ENCODE measurements around the gene C1QL3. TPM values are rescaled to one million over a fixed set of nuclear protein-coding genes. Genes with fewer than 3 reads are reported as not detected.

Gene C1QL3
- total and polyA plus RNA-seq, 7 donors: 0.04 to 0.36 (median 0.14) TPM; not detected in 4

DNA sequence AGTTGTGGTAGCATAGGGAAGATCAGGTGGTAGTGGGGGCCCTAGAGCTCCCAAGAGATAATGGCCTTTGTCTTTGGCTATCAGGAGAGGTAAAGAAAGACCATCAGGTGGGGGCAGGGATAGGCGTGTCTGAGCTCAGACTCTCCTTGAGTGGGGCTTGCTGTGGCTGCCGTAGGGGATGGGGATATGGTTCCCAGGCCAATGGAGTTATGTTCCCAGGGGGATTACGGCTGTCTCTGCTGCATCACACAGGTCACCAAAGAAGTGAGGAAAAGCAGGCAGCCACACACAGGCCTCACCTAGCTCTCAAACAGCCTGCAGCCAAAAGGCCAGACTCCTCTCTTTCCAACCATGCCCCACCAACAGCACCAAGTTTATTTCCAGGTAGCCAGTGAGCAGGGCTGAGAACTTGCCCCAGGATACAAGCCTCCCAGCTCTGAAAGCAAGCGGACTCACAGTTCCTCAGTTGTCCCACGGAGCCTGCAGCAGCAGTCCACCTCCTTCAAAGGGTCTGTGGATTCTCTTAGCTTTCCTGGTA, 37.6 kb upstream of the C1QL3 start:
- no peak overlapping the region for H3K4me3 ChIP-seq
- no peak overlapping the region for H3K27ac ChIP-seq
- WGBS, 2 donors: 73 to 83% methylated on average over 5 of the region's 5 CpGs
- no peaks in the 10 kb centered on the region for H3K4me1 ChIP-seq
- no peak for TF ChIP-seq EP300 (IDR thresholded peaks at IDR 0.05)
- TF ChIP-seq, protein P1, sequence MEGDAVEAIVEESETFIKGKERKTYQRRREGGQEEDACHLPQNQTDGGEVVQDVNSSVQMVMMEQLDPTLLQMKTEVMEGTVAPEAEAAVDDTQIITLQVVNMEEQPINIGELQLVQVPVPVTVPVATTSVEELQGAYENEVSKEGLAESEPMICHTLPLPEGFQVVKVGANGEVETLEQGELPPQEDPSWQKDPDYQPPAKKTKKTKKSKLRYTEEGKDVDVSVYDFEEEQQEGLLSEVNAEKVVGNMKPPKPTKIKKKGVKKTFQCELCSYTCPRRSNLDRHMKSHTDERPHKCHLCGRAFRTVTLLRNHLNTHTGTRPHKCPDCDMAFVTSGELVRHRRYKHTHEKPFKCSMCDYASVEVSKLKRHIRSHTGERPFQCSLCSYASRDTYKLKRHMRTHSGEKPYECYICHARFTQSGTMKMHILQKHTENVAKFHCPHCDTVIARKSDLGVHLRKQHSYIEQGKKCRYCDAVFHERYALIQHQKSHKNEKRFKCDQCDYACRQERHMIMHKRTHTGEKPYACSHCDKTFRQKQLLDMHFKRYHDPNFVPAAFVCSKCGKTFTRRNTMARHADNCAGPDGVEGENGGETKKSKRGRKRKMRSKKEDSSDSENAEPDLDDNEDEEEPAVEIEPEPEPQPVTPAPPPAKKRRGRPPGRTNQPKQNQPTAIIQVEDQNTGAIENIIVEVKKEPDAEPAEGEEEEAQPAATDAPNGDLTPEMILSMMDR (IDR thresholded peaks at IDR 0.05): no peak
- no peak for TF ChIP-seq POLR2A (IDR thresholded peaks at IDR 0.05)
- no peak for TF ChIP-seq POLR2AphosphoS5 (IDR thresholded peaks at IDR 0.05)
- DNase-seq: no peak
- intact Hi-C loops (cut with DNase I): no loop called here
- H3K36me3 ChIP-seq: no peaks in the 10 kb centered on the region
- no peaks in the 10 kb centered on the region for H3K27me3 ChIP-seq
- H3K9me3 ChIP-seq: no peaks in the 10 kb centered on the region

DNA sequence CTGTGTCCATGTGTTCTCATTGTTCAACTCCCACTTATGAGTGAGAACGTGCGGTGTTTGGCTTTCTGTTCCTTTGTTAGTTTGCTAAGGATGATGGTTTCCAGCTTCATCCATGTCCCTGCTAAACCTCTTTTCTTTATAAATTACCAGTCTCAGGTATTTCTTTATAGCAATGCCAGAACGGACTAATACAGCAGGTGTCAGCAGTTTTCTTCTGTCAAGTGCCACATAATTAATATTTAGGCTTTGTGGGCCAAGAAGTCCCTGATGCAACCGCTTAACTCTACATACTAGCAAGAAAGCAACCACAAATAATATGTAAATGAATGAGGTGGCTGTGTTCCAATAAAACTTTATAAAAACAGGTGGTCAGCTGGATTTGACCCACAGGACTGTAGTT, 26.3 kb upstream of the C1QL3 start:
- Histone ChIP-seq H3K27ac (no peak overlapping the region), H3K36me3 (no peaks in the 10 kb centered on the region), H3K4me3 (no peak overlapping the region), H3K4me1 (no peaks in the 10 kb centered on the region), H3K27me3 (no peaks in the 10 kb centered on the region), H3K9me3 (no peaks in the 10 kb centered on the region)
- no peak for DNase-seq
- intact Hi-C loops (cut with DNase I): no loop called here
- 85% methylated on average over 4 of the region's 4 CpGs for WGBS, 2 donors
- TF ChIP-seq EP300 (IDR thresholded peaks at IDR 0.05) (no peak), POLR2A (IDR thresholded peaks at IDR 0.05) (no peak), POLR2AphosphoS5 (IDR thresholded peaks at IDR 0.05) (no peak)
- TF ChIP-seq, protein P1 (IDR thresholded peaks at IDR 0.05): no peak

- Histone ChIP-seq H3K27ac (no peak overlapping the region), H3K4me3 (no peak overlapping the region), H3K27me3 (no peaks in the 10 kb centered on the region), H3K36me3 (no peaks in the 10 kb centered on the region), H3K4me1 (no peaks in the 10 kb centered on the region), H3K9me3 (no peaks in the 10 kb centered on the region)
- 34% methylated on average over 7 of the region's 7 CpGs for WGBS, 2 donors
- TF ChIP-seq EP300 (IDR thresholded peaks at IDR 0.05) (no peak), POLR2A (IDR thresholded peaks at IDR 0.05) (no peak), POLR2AphosphoS5 (IDR thresholded peaks at IDR 0.05) (no peak)
- TF ChIP-seq, protein P1 (IDR thresholded peaks at IDR 0.05): peak in 1 of 4 experiments; percentile 38
- intact Hi-C loops (cut with DNase I): no loop called here
- DNase-seq: no peak
Measured at GRCh38 chr10:16545116-16545736, 23.5 kb upstream of the C1QL3 start.

DNA sequence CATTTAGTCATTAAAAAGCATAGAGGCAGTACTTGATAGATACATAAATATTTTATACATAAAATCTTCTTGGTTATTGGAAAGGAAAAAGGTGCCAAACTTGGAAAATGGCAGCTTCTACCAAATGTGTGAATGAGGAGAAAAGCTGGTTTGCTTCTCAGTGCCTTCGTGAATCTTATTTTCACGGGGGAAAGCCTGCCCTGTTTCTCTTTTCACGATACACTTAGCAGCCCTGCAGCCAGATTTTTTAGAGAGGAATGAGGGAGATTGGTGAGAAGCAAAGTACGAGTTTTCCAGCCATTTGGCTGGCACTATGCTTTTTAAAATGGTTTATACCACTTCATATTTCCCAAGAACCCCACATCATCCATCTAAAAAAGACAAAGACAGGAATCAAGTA, 22.9 kb upstream of the C1QL3 start:
- TF ChIP-seq POLR2A (IDR thresholded peaks at IDR 0.05): no peak
- TF ChIP-seq EP300 (IDR thresholded peaks at IDR 0.05): no peak
- no peaks in the 10 kb centered on the region for H3K9me3 ChIP-seq
- WGBS, 2 donors: 88 to 92% methylated on average over 4 of the region's 4 CpGs
- DNase-seq: no peak
- H3K4me1 ChIP-seq: no peaks in the 10 kb centered on the region
- no peaks in the 10 kb centered on the region for H3K36me3 ChIP-seq
- H3K27ac ChIP-seq: no peak overlapping the region
- no peak overlapping the region for H3K4me3 ChIP-seq
- H3K27me3 ChIP-seq: no peaks in the 10 kb centered on the region
- intact Hi-C loops (cut with DNase I): no loop called here

DNA sequence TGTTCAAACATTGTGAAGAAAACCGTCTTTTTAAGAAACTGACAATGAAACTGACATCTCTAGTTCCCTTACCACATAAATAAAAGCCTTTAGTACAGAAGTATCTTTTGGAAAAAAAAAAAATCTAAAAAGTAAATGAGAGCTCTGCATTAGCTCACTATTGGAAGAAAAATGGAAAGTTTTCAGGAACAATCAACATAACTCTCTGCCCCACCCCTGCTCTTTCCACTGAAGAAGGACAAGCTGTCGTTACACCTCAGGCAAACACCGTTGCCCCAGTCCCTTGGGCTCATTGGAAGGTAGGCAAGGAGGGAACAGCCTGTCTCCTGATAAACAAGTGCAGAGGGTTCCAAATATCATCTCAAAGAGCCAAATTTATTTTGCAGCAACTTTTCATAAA, 22.4 kb upstream of the C1QL3 start:
- 38 to 63% methylated on average over 3 of the region's 3 CpGs for WGBS, 2 donors
- no peak overlapping the region for H3K4me3 ChIP-seq
- TF ChIP-seq POLR2AphosphoS5 (IDR thresholded peaks at IDR 0.05): no peak
- H3K27me3 ChIP-seq: peaks cover 0 to 2% (median 0%) of the 10 kb centered on the region in 3 donors
- H3K36me3 ChIP-seq: no peaks in the 10 kb centered on the region
- H3K27ac ChIP-seq: no peak overlapping the region
- no peaks in the 10 kb centered on the region for H3K9me3 ChIP-seq
- DNase-seq: no peak
- H3K4me1 ChIP-seq: no peaks in the 10 kb centered on the region
- intact Hi-C loops (cut with DNase I): no loop called here

GRCh38 chr10:16536155-16536554, 14.5 kb upstream of the C1QL3 start:
- peaks cover 0 to 2% (median 0%) of the 10 kb centered on the region in 4 donors for H3K9me3 ChIP-seq
- H3K27me3 ChIP-seq: peaks cover 0 to 3% (median 0%) of the 10 kb centered on the region in 3 donors
- no peaks in the 10 kb centered on the region for H3K4me1 ChIP-seq
- no peak for DNase-seq
- TF ChIP-seq EP300 (IDR thresholded peaks at IDR 0.05) (no peak), POLR2A (IDR thresholded peaks at IDR 0.05) (no peak), POLR2AphosphoS5 (IDR thresholded peaks at IDR 0.05) (no peak)
- TF ChIP-seq, protein P1 (IDR thresholded peaks at IDR 0.05): no peak
- H3K36me3 ChIP-seq: no peaks in the 10 kb centered on the region
- 94 to 95% methylated on average over 5 of the region's 5 CpGs for WGBS, 2 donors
- intact Hi-C loops (cut with DNase I): no loop called here
- H3K27ac ChIP-seq: no peak overlapping the region
- no peak overlapping the region for H3K4me3 ChIP-seq

All from sigmoid colon (tissue), 7 donors.